Breast epithelium (tissue), 4 donors: ENCODE results near the gene ARHGEF7. TPM values are rescaled to one million over a fixed set of nuclear protein-coding genes. Genes with fewer than 3 reads are reported as not detected.

ENCODE experiments used
- DNase-seq, 2 donors: peaks; one replicate each; pipeline ENCODE4 v3.0.0-alpha.2; 2019; ENCODE audit warnings: low spot score in 2 of 2
- H3K27ac ChIP-seq, 2 donors: fragments of 200-600 bp; sonication (generic) in 1 of 2; one replicate each; pipeline ENCODE4 v1.5.1; 2016 to 2019; ENCODE audit warnings: mild to moderate bottlenecking in 1 of 2
- H3K27me3 ChIP-seq, 2 donors: fragments of 200-600 bp; sonication (generic) in 1 of 2; one replicate each; pipeline versions ENCODE4 v1.5.1 to v1.6.0; 2017 to 2019; ENCODE audit warnings: control low read depth in 1 of 2, mild to moderate bottlenecking in 1 of 2
- H3K36me3 ChIP-seq: fragments of 200-600 bp; one replicate; pipeline ENCODE4 v1.5.1; 2019
- H3K4me1 ChIP-seq, 2 donors: fragments of 200-600 bp; sonication (generic); one replicate each; pipeline ENCODE4 v1.5.1; 2016 to 2019; ENCODE audit warnings: control low read depth in 1 of 2
- H3K4me3 ChIP-seq, 3 donors: fragments of 200-600 bp; sonication (generic); 1 replicate in 2 of 3; 2 replicates in 1 of 3; pipeline ENCODE4 v1.5.1; 2016 to 2019; ENCODE audit warnings: mild to moderate bottlenecking in 3 of 3, moderate library complexity in 2 of 3
- H3K9me3 ChIP-seq, 2 donors: fragments of 200-600 bp; sonication (generic) in 1 of 2; one replicate each; pipeline ENCODE4 v1.5.1; 2016 to 2019; ENCODE audit warnings: control low read depth in 1 of 2
- CTCF ChIP-seq, 3 donors: fragments of 450-650 bp; IDR thresholded peaks; one replicate each; pipeline ENCODE4 v1.5.1; 2016 to 2017; ENCODE audit warnings: antibody characterized with exemption in 3 of 3, mild to moderate bottlenecking in 3 of 3, moderate library complexity in 3 of 3
- POLR2A ChIP-seq: fragments of 450-650 bp; IDR thresholded peaks from one replicate; pipeline ENCODE4 v1.6.1; 2016; ENCODE audit warnings: antibody characterized with exemption, mild to moderate bottlenecking, moderate library complexity
- POLR2AphosphoS5 ChIP-seq, 3 donors: sonication (generic); formaldehyde crosslinking; IDR thresholded peaks; one replicate each; pipeline ENCODE4 v1.6.1; 2017; ENCODE audit warnings: antibody characterized with exemption in 3 of 3
- intact Hi-C: fragments of 100-400 bp; cut with DNase I; formaldehyde crosslinking; loops from one replicate; pipeline ENCODE4 v1.15.1; 2023; ENCODE audit warnings: low total_unique reads
- total RNA-seq, 3 donors: library from RNA; depleted of rRNA; stranded (reverse); fragments of >200 nt; gene quantifications; one replicate each; pipeline ENCODE4 v1.1.0, GENCODE V29; 2016

ARHGEF7 gene
- total RNA-seq, 3 donors from 2014 or later, result 79.6 to 92.0 (median 85.5) TPM

- no peaks in the 10 kb centered on the region for H3K9me3 ChIP-seq
- no peak for TF ChIP-seq CTCF (IDR thresholded peaks at IDR 0.05)
- TF ChIP-seq POLR2A, result no peak
- no peak for TF ChIP-seq POLR2AphosphoS5 (IDR thresholded peaks at IDR 0.05)
- H3K4me3 ChIP-seq, result no peak overlapping the region
- H3K36me3 ChIP-seq, result peaks cover under 1% of the 10 kb centered on the region
- DNase-seq, result no peak
- intact Hi-C loops, result no loop called here
- H3K4me1 ChIP-seq, result no peaks in the 10 kb centered on the region
- H3K27ac ChIP-seq, result no peak overlapping the region
- H3K27me3 ChIP-seq, result no peaks in the 10 kb centered on the region
These were observed 113.4 kb downstream of the ARHGEF7 start for GRCh38 chr13:111228262-111229144.

- no peak overlapping the region for H3K27ac ChIP-seq
- intact Hi-C loops, result no loop called here
- H3K9me3 ChIP-seq, result no peaks in the 10 kb centered on the region
- TF ChIP-seq POLR2A, result no peak
- no peak for TF ChIP-seq CTCF (IDR thresholded peaks at IDR 0.05)
- no peak for TF ChIP-seq POLR2AphosphoS5 (IDR thresholded peaks at IDR 0.05)
- peaks cover 3% of the 10 kb centered on the region for H3K36me3 ChIP-seq
- no peak for DNase-seq
- no peak overlapping the region for H3K4me3 ChIP-seq
- H3K27me3 ChIP-seq, result no peaks in the 10 kb centered on the region
- H3K4me1 ChIP-seq, result no peaks in the 10 kb centered on the region
These were observed 115.3 kb downstream of the ARHGEF7 start for GRCh38 chr13:111230385-111230930.

DNA sequence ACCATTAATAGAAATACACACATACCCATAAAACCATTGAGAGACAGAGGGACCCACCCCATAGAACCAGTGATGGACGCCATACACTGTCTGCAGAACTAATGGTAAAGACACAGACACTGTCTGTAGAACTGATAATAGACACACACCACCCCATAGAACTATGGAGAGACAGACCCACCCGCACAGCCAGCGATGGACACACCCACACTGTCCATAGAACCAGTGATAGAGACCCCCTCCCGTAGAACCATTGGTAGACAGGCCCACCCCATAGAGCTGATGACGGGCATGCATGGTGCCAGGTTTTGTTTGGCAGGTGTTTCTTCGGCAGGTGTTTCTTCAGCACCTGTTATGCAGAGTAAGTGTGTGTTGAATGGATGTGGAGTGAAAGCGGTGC, 117.1 kb downstream of the ARHGEF7 start:
- TF ChIP-seq POLR2AphosphoS5 (IDR thresholded peaks at IDR 0.05), result no peak
- TF ChIP-seq POLR2A, result no peak
- Histone ChIP-seq H3K27me3 (no peaks in the 10 kb centered on the region), H3K36me3 (peaks cover 3% of the 10 kb centered on the region), H3K27ac (no peak overlapping the region), H3K4me3 (no peak overlapping the region), H3K4me1 (no peaks in the 10 kb centered on the region), H3K9me3 (no peaks in the 10 kb centered on the region)
- DNase-seq, result no peak
- intact Hi-C loops, result no loop called here

GRCh38 chr13:111233080-111233479, 118.0 kb downstream of the ARHGEF7 start:
- Histone ChIP-seq H3K4me1 (no peaks in the 10 kb centered on the region), H3K27me3 (no peaks in the 10 kb centered on the region), H3K27ac (no peak overlapping the region), H3K36me3 (peaks cover 3% of the 10 kb centered on the region), H3K9me3 (no peaks in the 10 kb centered on the region), H3K4me3 (no peak overlapping the region)
- DNase-seq, result no peak
- intact Hi-C loops, result no loop called here
- TF ChIP-seq POLR2A (no peak), CTCF (IDR thresholded peaks at IDR 0.05) (no peak), POLR2AphosphoS5 (IDR thresholded peaks at IDR 0.05) (no peak)

- no peak for TF ChIP-seq POLR2A
- Histone ChIP-seq H3K36me3 (no peaks in the 10 kb centered on the region), H3K4me1 (no peaks in the 10 kb centered on the region), H3K27ac (no peak overlapping the region), H3K4me3 (no peak overlapping the region), H3K9me3 (no peaks in the 10 kb centered on the region), H3K27me3 (no peaks in the 10 kb centered on the region)
- DNase-seq, result no peak
- intact Hi-C loops, result no loop called here
These were observed 124.9 kb downstream of the ARHGEF7 start for GRCh38 chr13:111239764-111240670.
